H1 (cell line): ENCODE data around the gene SSRP1. TPM values are rescaled to one million over a fixed set of nuclear protein-coding genes. Genes with fewer than 3 reads are reported as not detected.

Experiments used
- CTCF ChIA-PET: fragments of 300-600 bp; sonication (Branson Sonifier 250); formaldehyde crosslinking; loops from one replicate; lab custom pipeline; 2021; ENCODE audit not compliant: partially characterized antibody; lab: Charles Lee
- POLR2A ChIA-PET: fragments of 300-600 bp; sonication (Branson Sonifier 250); formaldehyde crosslinking; loops from one replicate; lab custom pipeline; 2021; ENCODE audit warnings: inconsistent platforms; ENCODE audit not compliant: partially characterized antibody; lab: Charles Lee
- DNase-seq, 2 experiments: peaks; one replicate each; pipeline versions ENCODE4 v3.0.0 to v3.0.0-alpha.2; 2010 to 2022; ENCODE audit warnings: low spot score in 2 of 2, low read depth in 1 of 2, mixed read lengths in 1 of 2
- FAIRE-seq: peaks from 2 replicates; lab custom pipeline; 2011; peaks lifted over from hg19 to GRCh38; lab: Jason Lieb, UNC
- H2AFZ ChIP-seq: 2 replicates; pipeline ENCODE4 v1.8.1; 2012; ENCODE audit warnings: low read length, inconsistent platforms
- H2AK5ac ChIP-seq: 2 replicates; pipeline ENCODE4 v1.6.1; 2013; ENCODE audit warnings: low read depth, low read length
- H2BK120ac ChIP-seq: replicated peaks from 2 replicates; pipeline ENCODE3; 2013; ENCODE audit warnings: low read depth, low read length, inconsistent platforms
- H2BK12ac ChIP-seq: 2 replicates; pipeline ENCODE4 v1.6.1; 2013; ENCODE audit warnings: low read depth, low read length
- H2BK15ac ChIP-seq: 2 replicates; pipeline ENCODE4 v1.6.1; 2013; ENCODE audit warnings: low read length
- H2BK20ac ChIP-seq: 2 replicates; pipeline ENCODE4 v1.6.1; 2013; ENCODE audit warnings: low read length
- H2BK5ac ChIP-seq: 2 replicates; pipeline ENCODE4 v1.6.1; 2013; ENCODE audit warnings: low read depth, low read length
- H3K14ac ChIP-seq: 2 replicates; pipeline ENCODE4 v1.6.1; 2013; ENCODE audit warnings: inconsistent platforms; ENCODE audit not compliant: insufficient read length
- H3K18ac ChIP-seq: 2 replicates; pipeline ENCODE4 v1.6.1; 2013; ENCODE audit warnings: low read length; ENCODE audit errors: extremely low read depth
- H3K23ac ChIP-seq: 2 replicates; pipeline ENCODE4 v1.6.1; 2013; ENCODE audit warnings: inconsistent platforms; ENCODE audit not compliant: insufficient read length
- H3K23me2 ChIP-seq: 2 replicates; pipeline ENCODE4 v1.6.1; 2013; ENCODE audit warnings: low read depth, low read length
- H3K27ac ChIP-seq: 2 replicates; pipeline ENCODE4 v1.6.1; 2011; ENCODE audit warnings: low read depth, low read length, inconsistent platforms
- H3K27me3 ChIP-seq, 4 experiments: replicated peaks in 1 of 4; 1 replicate in 1 of 4; 2 replicates in 3 of 4; pipeline versions ENCODE4 v1.6.1 to v1.8.1; 2011 to 2013; ENCODE audit warnings: low read length in 3 of 4, mild to moderate bottlenecking in 3 of 4, inconsistent platforms in 2 of 4, mixed read lengths in 2 of 4, moderate library complexity in 1 of 4; ENCODE audit not compliant: control insufficient read depth in 3 of 4, insufficient read depth in 3 of 4; ENCODE audit errors: extremely low read depth in 1 of 4
- H3K36me3 ChIP-seq, 4 experiments: 2 replicates each; pipeline versions ENCODE4 v1.6.1 to v1.8.1; 2011 to 2013; ENCODE audit warnings: mild to moderate bottlenecking in 4 of 4, low read length in 3 of 4, moderate library complexity in 2 of 4, control low read depth in 1 of 4, inconsistent platforms in 1 of 4; ENCODE audit not compliant: insufficient read depth in 4 of 4, control insufficient read depth in 2 of 4
- H3K4ac ChIP-seq: replicated peaks from 2 replicates; pipeline ENCODE3; 2013; ENCODE audit warnings: low read length, low read depth, mixed read lengths, inconsistent platforms; ENCODE audit not compliant: insufficient read length
- H3K4me1 ChIP-seq, 4 experiments: replicated peaks in 1 of 4; 1 replicate in 1 of 4; 2 replicates in 3 of 4; pipeline versions ENCODE4 v1.6.1 to v1.8.1; 2011 to 2013; ENCODE audit warnings: low read length in 3 of 4, inconsistent platforms in 2 of 4, mixed read lengths in 1 of 4; ENCODE audit not compliant: insufficient read depth in 4 of 4, control insufficient read depth in 3 of 4
- H3K4me2 ChIP-seq, 2 experiments: 2 replicates each; pipeline versions ENCODE4 v1.6.1 to v1.8.1; 2011 to 2013; ENCODE audit warnings: low read depth in 2 of 2, low read length in 2 of 2, control low read depth in 1 of 2, inconsistent platforms in 1 of 2, mild to moderate bottlenecking in 1 of 2; ENCODE audit not compliant: insufficient read depth in 1 of 2
- H3K4me3 ChIP-seq, 4 experiments: fragments of 200-600, 300-600 bp in 1 of 4; sonication (generic), shearing (Covaris generic), sonication (Bioruptor Twin) in 1 of 4; 2 replicates each; pipeline versions ENCODE4 v1.5.1 to v1.8.1; 2011 to 2016; ENCODE audit warnings: low read length in 4 of 4, low read depth in 3 of 4, control low read depth in 2 of 4, inconsistent platforms in 2 of 4, mild to moderate bottlenecking in 2 of 4, mixed read lengths in 1 of 4, moderate library complexity in 1 of 4; ENCODE audit not compliant: insufficient read depth in 2 of 4; ENCODE audit errors: extremely low read depth in 1 of 4
- H3K56ac ChIP-seq: replicated peaks from 2 replicates; pipeline ENCODE3; 2013; ENCODE audit warnings: low read depth, mild to moderate bottlenecking, mixed read lengths, low read length, inconsistent platforms; ENCODE audit not compliant: insufficient read length
- H3K79me1 ChIP-seq: 2 replicates; pipeline ENCODE4 v1.6.1; 2013; ENCODE audit warnings: low read depth, low read length, control low read depth
- H3K79me2 ChIP-seq, 2 experiments: 2 replicates each; pipeline versions ENCODE4 v1.6.1 to v1.8.1; 2012 to 2013; ENCODE audit warnings: low read length in 2 of 2, mild to moderate bottlenecking in 2 of 2, inconsistent platforms in 1 of 2; ENCODE audit not compliant: insufficient read depth in 2 of 2, control insufficient read depth in 1 of 2
- H3K9ac ChIP-seq, 4 experiments: replicated peaks in 1 of 4; 1 replicate in 1 of 4; 2 replicates in 3 of 4; pipeline versions ENCODE4 v1.6.1 to v1.8.1; 2011 to 2013; ENCODE audit warnings: low read depth in 3 of 4, low read length in 3 of 4, control low read depth in 2 of 4, mild to moderate bottlenecking in 2 of 4, moderate library complexity in 2 of 4, inconsistent platforms in 1 of 4; ENCODE audit errors: extremely low read depth in 1 of 4
- H3K9me3 ChIP-seq, 2 experiments: 2 replicates each; pipeline versions ENCODE4 v1.6.1 to v1.8.1; 2012 to 2013; ENCODE audit warnings: mild to moderate bottlenecking in 2 of 2, moderate library complexity in 2 of 2, control low read depth in 1 of 2, inconsistent platforms in 1 of 2, low read depth in 1 of 2, low read length in 1 of 2, mixed read lengths in 1 of 2; ENCODE audit not compliant: insufficient read depth in 2 of 2
- H4K20me1 ChIP-seq, 2 experiments: replicated peaks in 1 of 2; 2 replicates each; pipeline versions ENCODE3 to v1.8.1; 2011 to 2013; ENCODE audit warnings: inconsistent platforms in 2 of 2, low read length in 2 of 2, mild to moderate bottlenecking in 1 of 2; ENCODE audit not compliant: insufficient read depth in 2 of 2, control insufficient read depth in 1 of 2
- H4K5ac ChIP-seq: 2 replicates; pipeline ENCODE4 v1.6.1; 2013; ENCODE audit warnings: low read length, low read depth, mixed read lengths, inconsistent platforms; ENCODE audit not compliant: insufficient read length
- H4K8ac ChIP-seq: 2 replicates; pipeline ENCODE4 v1.8.0; 2013; ENCODE audit warnings: mild to moderate bottlenecking, moderate library complexity, low read length, inconsistent platforms; ENCODE audit not compliant: insufficient read depth; ENCODE audit errors: extremely low read depth
- H4K91ac ChIP-seq: replicated peaks from 2 replicates; pipeline ENCODE3; 2013; ENCODE audit warnings: low read length, mixed read lengths, inconsistent platforms; ENCODE audit not compliant: insufficient read length
- ASH2L ChIP-seq: fragments of 200-600, 300-600 bp; sonication (generic); IDR thresholded peaks from one replicate; pipeline ENCODE4 v1.7.1; 2017; ENCODE audit warnings: low read length
- BACH1 ChIP-seq: IDR thresholded peaks from 2 replicates; pipeline ENCODE4 v1.6.1; 2012; ENCODE audit warnings: low read length, improper control_type of control experiment
- CBX8 ChIP-seq: fragments of 300-800, 300-1000 bp; sonication (generic); IDR thresholded peaks from 2 replicates; pipeline ENCODE4 v1.7.1; 2016; ENCODE audit warnings: low read depth, low read length, borderline replicate concordance
- CHD1 ChIP-seq: IDR thresholded peaks from 2 replicates; pipeline ENCODE4 v1.6.1; 2012; ENCODE audit warnings: low read depth, low read length, improper control_type of control experiment
- CTBP2 ChIP-seq: IDR thresholded peaks from 2 replicates; pipeline ENCODE4 v1.7.0; 2011; ENCODE audit warnings: borderline replicate concordance, mild to moderate bottlenecking, moderate library complexity, mixed read lengths, low read length; ENCODE audit not compliant: insufficient read depth, insufficient read length
- KDM1A ChIP-seq: fragments of 200-600, 300-600 bp; sonication (generic); IDR thresholded peaks from 2 replicates; pipeline ENCODE4 v1.7.1; 2016; ENCODE audit warnings: mild to moderate bottlenecking, low read length, borderline replicate concordance
- KDM5A ChIP-seq: fragments of 200-600 bp; IDR thresholded peaks from 2 replicates; pipeline ENCODE4 v1.7.1; 2012; ENCODE audit warnings: mild to moderate bottlenecking, low read length, inconsistent platforms, mixed read lengths
- PHF8 ChIP-seq: fragments of 200-600 bp; sonication (generic); conservative IDR thresholded peaks from 2 replicates; pipeline ENCODE4 v1.7.1; 2012; ENCODE audit warnings: low read depth, mild to moderate bottlenecking, inconsistent platforms, low read length, moderate library complexity
- POLR2A ChIP-seq, 2 experiments: IDR thresholded peaks; 1 replicate in 1 of 2; 2 replicates in 1 of 2; pipeline ENCODE4 v1.6.1; 2011; ENCODE audit warnings: low read depth in 2 of 2, low read length in 2 of 2, mild to moderate bottlenecking in 2 of 2; ENCODE audit errors: control extremely low read depth in 1 of 2
- POLR2AphosphoS5 ChIP-seq: IDR thresholded peaks from 2 replicates; pipeline ENCODE4 v1.6.1; 2011; ENCODE audit warnings: low read depth, low read length
- RNF2 ChIP-seq: fragments of 200-900, 300-1000 bp; sonication (generic); IDR thresholded peaks from 2 replicates; pipeline ENCODE4 v1.7.1; 2016; ENCODE audit warnings: borderline replicate concordance, low read depth, mild to moderate bottlenecking, antibody characterized with exemption, low read length; ENCODE audit not compliant: poor library complexity, severe bottlenecking; ENCODE audit errors: missing control alignments
- SIRT6 ChIP-seq: IDR thresholded peaks from one replicate; pipeline ENCODE4 v1.7.1; 2012; ENCODE audit warnings: low read length, inconsistent platforms
- SIX5 ChIP-seq: IDR thresholded peaks from 2 replicates; pipeline ENCODE4 v1.6.1; 2011; ENCODE audit warnings: mild to moderate bottlenecking, low read depth, low read length
- SP1 ChIP-seq: IDR thresholded peaks from 2 replicates; pipeline ENCODE4 v1.6.1; 2011; ENCODE audit warnings: low read depth, low read length
- SP2 ChIP-seq: IDR thresholded peaks from 2 replicates; pipeline ENCODE4 v1.6.1; 2012; ENCODE audit warnings: mild to moderate bottlenecking, low read length, inconsistent platforms
- ZNF274 ChIP-seq: IDR thresholded peaks from 2 replicates; pipeline ENCODE4 v1.7.0; 2012; ENCODE audit warnings: low read length, borderline replicate concordance; ENCODE audit errors: extremely low read depth
- WGBS, 2 experiments: shearing (Covaris generic) in 1 of 2; methylation state at CpG; one replicate each; pipeline versions ENCODE4 v1.1.6 to v1.1.7; 2013 to 2015; ENCODE audit warnings: low lambda C conversion rate in 2 of 2, mixed read lengths in 2 of 2, inconsistent platforms in 1 of 2, low coverage in 1 of 2, missing lambda C conversion rate in 1 of 2; ENCODE audit not compliant: insufficient replicate concordance in 2 of 2, insufficient coverage in 1 of 2, insufficient read length in 1 of 2; ENCODE audit errors: extremely low coverage in 1 of 2, missing lambda C conversion rate in 1 of 2; 5-methylcytosine and 5-hydroxymethylcytosine counted together
- polyA plus RNA-seq, 7 experiments: library from polyadenylated mRNA; depleted of rRNA in 3 of 7; stranded (reverse) in 5 of 7; unstranded in 2 of 7; fragments of >200 nt in 5 of 7; fragments of 200-250 nt in 2 of 7; gene quantifications; 1 replicate in 5 of 7; 2 replicates in 1 of 7; 4 replicates in 1 of 7; pipeline versions ENCODE4 v1.2.1 to v1.2.3, GENCODE V29; 2011 to 2013; ENCODE audit warnings: missing spikeins in 2 of 7, mixed read lengths in 2 of 7
- total RNA-seq: library from RNA; stranded (reverse); fragmentation: NEBNext Ultra II Directional; extraction: Animal tissue kit (Norgen Biotek cat#: 25700); gene quantifications from 2 replicates; pipeline ENCODE4 v1.2.1, GENCODE V29; 2021

The SSRP1 gene
- total and polyA plus RNA-seq, 2 of the 8 experiments (the other 6 are each of a cell fraction or from before 2014, with no cell fraction given): 259 to 281 TPM

DNA sequence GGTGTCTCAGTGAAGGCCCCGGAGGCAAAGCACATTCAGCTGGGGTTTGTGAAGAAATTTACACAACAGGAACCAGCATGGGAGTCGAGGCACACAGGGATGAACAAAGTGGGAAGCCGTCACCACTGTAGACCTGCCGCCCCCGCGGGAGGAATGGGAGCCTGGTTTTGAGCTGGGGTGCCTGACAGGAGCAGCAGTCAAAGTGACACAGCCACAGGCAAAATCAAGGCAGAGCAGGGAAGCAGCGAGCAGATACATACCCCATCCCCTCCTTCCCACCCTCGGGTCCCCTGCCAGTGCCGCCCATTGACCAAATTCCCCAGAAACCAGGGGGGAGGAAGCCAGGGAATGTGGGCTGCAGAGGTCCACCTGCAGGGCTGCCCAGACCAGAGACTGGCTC is 23.3 kb upstream of the SSRP1 start:
- Histone ChIP-seq H3K4ac (no peak overlapping the region), H3K4me3 (no peak overlapping the region), H3K79me1 (no peaks in the 10 kb centered on the region), H3K9me3 (no peaks in the 10 kb centered on the region), H2BK5ac (0 out of 2 replicates have a peak overlapping the region, but pooled peaks have one; percentile 24), H4K5ac (no peak overlapping the region), H4K20me1 (no peaks in the 10 kb centered on the region), H4K8ac (no peak overlapping the region), H2BK20ac (no peak overlapping the region), H3K79me2 (no peaks in the 10 kb centered on the region), H2AFZ (no peak overlapping the region), H3K14ac (no peak overlapping the region), H3K56ac (no peak overlapping the region), H3K36me3 (no peaks in the 10 kb centered on the region), H3K9ac (no peak overlapping the region), H2BK120ac (no peak overlapping the region), H2BK15ac (no peak overlapping the region), H3K4me1 (peaks cover 0 to 6% (median 1%) of the 10 kb centered on the region in 4 experiments; a peak in 3 of 7 replicates), H3K27ac (no peak overlapping the region), H3K23ac (no peak overlapping the region), H3K4me2 (no peak overlapping the region), H3K27me3 (no peaks in the 10 kb centered on the region; a peak in 1 of 7 replicates), H2BK12ac (no peak overlapping the region), H2AK5ac (no peak overlapping the region), H3K23me2 (no peaks in the 10 kb centered on the region; the same call in 1 of the 2 replicates), H4K91ac (no peak overlapping the region), H3K18ac (no peak overlapping the region)
- WGBS, 2 experiments: 83% methylated on average over 8 of the region's 9 CpGs; no CpG with 5 or more reads in 1 of the 2 experiments
- ChIA-PET CTCF (interaction anchor here (0.5 to 4.9 kb wide), 10 partner anchors 8 to 167 kb away, joined by 3 to 24 read pairs (median 6); no protein-coding TSS in a partner anchor), POLR2A (interaction anchor here (1.6 kb wide), 1 partner anchor 47 kb away, joined by 5 read pairs; no protein-coding TSS in a partner anchor)
- DNase-seq (no peak), FAIRE-seq (no peak)
- TF ChIP-seq PHF8 (no peak), BACH1 (no peak), POLR2AphosphoS5 (no peak), KDM5A (no peak), ZNF274 (no peak), CHD1 (no peak), ASH2L (no peak), CTBP2 (no peak), SIRT6 (no peak), CBX8 (no peak), SP2 (no peak), SP1 (no peak), RNF2 (no peak), KDM1A (no peak), POLR2A (IDR thresholded peaks at IDR 0.05; ENCODE audit: control extremely low read depth in 1 of 2, low read depth in 2 of 2, low read length in 2 of 2) (no peak), SIX5 (no peak)
